HG02885 (cell line): Measurements from ENCODE around the gene RNF213.

Experiments
- ATAC-seq: cut with Tn5 transposase; IDR thresholded peaks from one replicate; pipeline ENCODE4 v1.9.1; 2021; ENCODE audit warnings: mild to moderate bottlenecking; ENCODE audit not compliant: unreplicated experiment, poor library complexity

Gene RNF213

GRCh38 chr17:80443498-80443897, 182.8 kb downstream of the RNF213 start:
- ATAC-seq = no peak

GRCh38 chr17:80443916-80444643, 183.4 kb downstream of the RNF213 start:
- ATAC-seq = no peak

GRCh38 chr17:80444644-80444979, 184.0 kb downstream of the RNF213 start:
- no peak for ATAC-seq

- ATAC-seq = no peak
These were observed 184.5 kb downstream of the RNF213 start for GRCh38 chr17:80445007-80445725.

GRCh38 chr17:80445726-80446110, 185.1 kb downstream of the RNF213 start:
- no peak for ATAC-seq

GRCh38 chr17:80446645-80447405, 186.2 kb downstream of the RNF213 start:
- no peak for ATAC-seq

GRCh38 chr17:80447790-80448189, 187.1 kb downstream of the RNF213 start:
- no peak for ATAC-seq
